UCSD-AML1 (cell line): Measurements from ENCODE around the gene BMI1.

Source experiments
- DNase-seq: peaks from one replicate; lab custom pipeline; 2025; ENCODE audit not compliant: unreplicated experiment; lab: John Stamatoyannopoulos, UW

Gene BMI1

DNA sequence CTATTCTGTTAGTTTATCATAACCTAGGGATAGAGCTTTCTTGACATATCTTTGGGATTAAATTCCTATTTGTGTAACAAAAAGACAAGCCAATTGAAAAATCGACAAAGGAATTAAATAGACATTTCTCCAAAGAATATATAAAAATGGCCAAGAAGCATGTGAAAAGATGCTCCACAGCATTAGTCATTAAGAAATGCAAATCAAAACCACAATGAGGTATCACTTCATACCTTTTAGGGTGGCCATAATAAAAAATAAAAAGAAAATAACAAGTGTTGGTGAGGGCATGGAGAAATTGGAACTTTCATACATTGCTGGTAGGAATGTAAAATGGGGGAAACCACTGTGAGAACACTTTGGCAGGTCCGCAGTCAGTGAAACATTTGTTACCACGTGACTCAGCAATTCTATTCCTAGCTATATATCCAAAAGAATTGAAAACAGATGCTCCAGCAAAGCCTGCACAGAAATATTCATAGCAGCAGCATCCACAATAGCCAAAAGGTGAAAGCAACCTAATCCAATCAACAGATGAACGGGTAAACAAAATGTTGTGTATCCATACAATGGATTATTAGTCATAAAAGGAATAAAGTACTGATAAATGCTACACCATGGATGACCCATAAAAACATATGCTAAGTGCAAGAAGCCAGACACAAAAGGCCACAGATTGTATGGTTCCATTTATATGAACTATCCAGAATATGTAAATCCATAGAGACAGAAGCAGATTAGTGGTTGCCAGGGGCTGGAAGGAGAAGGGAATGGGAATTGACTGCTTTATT, 44.9 kb downstream of the BMI1 start:
- DNase-seq = no peak

DNA sequence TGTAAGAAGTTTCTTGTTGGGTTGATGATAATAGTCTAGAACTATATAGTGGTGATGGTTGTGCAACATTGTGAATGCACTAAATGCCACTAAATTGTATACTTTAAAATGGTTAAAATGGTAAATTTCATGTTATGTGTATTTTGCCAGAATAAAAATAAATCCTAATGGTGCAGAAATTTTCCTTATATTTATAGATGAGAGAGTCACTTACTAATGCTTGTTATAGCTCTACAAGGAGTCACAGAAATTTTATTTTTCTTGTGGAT, 45.5 kb downstream of the BMI1 start:
- no peak for DNase-seq

DNA sequence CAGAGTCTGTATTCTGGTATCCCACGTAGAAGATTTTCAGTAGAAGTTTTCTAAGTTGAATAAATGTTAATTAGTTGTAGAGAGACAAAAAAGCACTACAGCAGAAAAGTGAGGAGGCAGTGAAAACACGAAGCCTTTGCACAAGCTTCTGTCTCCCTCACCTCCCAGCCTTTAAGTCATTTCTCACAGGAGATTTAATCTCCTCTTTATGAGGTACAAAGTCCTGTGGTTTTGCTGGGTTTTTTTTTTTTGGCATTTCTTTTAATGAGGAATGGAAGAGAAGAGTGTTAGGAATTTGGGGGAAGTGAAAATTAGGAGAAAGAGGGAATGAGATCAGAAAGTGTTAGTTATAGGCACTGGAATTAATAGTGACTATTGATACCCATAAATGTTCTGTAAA, 45.9 kb downstream of the BMI1 start:
- DNase-seq = no peak

DNA sequence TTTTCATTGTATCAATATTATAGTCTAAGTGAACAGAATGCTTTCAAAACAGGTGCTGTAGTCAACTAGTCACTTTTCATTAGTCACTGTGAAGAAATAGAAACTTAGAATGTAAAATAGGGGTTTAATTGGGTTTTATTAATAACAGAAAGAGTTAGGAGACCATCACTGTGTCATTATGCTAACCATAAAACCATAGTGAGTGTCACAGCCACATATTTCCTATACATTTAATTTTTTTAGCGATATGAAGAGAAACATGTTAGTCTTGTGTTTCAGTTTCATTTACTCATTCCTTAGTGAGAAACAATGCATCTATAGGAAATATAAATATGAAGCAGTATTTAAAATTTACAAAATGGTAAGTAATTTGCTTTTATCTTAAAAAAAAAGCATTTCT, 46.6 kb downstream of the BMI1 start:
- DNase-seq = no peak

DNA sequence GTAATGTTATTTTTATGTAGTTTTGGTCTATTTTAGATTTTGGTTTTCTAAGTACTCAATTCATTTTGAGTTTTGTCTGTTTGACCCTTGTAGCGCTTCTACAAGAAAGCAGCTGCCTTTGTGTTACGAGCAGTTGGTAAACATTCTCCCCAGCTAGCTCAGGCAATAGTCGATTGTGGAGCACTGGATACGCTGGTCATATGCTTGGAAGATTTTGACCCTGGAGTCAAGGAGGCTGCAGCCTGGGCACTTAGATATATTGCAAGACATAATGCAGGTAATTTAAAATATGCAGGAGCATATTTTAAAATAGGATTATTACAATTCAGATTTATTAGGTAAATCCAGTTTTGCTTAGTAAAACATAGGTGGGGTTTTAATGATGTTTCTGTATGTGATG, 47.5 kb downstream of the BMI1 start:
- no peak for DNase-seq

DNA sequence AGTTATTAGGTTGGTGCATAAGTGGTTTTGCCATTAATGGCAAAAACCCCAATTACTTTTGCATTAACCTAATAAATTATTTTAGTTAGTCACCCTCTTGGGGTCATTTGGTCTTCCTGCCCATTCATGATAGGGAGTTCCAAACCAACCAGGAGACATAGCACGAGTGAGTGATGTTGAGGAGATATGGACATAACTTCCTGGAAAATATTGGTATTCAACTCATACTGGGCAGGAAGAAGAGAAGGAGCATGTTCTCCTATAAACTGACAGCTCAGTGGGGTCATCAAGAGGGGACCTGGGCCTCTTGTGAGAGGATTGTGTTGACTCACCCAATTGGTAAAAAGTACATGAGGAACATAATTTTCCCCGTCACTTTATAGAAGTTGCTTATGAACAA, 48.1 kb downstream of the BMI1 start:
- DNase-seq = no peak

DNA sequence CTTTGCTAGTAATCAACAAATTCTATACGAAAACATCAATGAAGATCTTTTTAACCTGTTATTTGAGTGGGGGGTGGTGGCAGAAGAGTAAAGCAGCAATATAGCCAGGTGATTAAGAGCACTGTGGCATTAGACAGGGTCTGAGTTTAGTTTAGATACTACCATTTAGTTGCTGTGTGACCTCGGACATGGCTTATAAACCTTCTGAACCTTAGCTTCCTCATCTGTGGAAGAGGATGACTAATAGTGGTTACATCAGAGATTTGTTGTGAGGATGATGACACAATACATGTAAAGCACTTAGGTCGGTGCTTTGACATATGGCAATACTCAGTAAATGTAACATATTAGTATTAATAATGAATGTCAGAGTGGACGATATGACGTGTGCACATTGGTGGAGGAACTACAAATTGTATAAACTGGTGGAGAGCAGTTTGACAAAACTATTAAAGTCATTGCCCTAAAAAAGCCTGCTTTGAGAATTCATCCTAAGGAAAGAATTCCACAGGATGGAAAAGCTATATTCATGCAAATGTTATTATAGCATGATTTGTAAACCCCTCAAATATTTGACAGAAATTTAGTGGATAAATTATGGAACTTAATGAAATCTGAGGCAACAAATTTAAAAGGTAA, 48.7 kb downstream of the BMI1 start:
- DNase-seq = no peak

DNA sequence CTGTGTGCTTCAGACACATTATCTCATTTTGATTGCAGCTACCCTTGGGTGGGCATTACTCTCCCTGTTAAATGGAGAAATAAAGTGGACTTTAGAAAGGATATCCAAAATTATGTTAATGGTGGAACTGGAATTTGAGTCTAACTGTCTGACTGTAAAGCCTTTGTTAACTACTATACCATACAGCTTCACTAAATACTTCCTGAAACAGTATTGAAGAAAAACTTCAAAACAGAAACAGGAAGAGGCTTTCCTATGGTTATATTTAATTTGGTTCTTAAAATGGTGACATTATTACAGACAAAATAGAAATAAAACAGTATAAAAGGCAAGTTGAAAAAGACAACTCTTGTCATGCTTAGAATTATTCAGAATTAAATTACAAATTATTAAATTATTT, 49.4 kb downstream of the BMI1 start:
- no peak for DNase-seq

DNA sequence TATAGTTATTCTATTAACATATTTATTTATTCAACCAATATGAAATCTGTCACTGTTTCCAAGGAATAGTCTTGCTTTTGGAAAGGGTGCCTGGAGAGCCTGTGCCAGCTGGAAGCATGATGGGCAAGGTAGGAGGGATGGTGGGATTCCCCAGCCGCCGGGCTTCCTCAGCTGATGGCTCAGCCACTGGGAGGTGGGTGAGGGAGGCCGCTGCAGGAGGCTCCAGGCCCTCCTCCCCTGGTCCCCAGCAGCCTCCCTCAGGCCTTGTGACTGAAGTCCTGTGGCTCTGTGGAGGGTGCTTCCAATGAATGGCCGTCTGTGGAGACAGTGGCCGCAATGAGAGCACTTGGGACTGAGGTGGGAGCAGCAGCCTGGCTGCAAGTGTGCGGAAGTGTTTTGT, 51.4 kb downstream of the BMI1 start:
- no peak for DNase-seq

DNA sequence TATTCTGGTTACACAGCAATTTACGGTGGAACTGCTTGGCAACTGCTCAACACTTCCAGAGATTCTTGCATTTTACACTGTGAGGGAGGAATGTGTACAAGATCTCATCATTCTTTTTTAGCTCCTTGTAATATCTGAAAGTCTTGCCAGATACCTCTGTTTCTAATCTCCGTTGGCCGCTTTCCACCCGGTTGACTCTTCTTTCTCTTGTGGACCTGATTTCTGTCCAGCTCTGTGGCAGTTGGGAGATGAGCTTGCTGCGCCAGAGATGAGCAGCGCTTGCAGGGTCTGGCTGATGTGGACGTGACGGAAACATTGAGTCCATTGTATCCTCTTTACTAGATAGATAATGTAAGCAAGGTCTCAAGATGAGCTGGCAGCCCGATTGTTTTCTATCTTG, 52.0 kb downstream of the BMI1 start:
- DNase-seq = no peak

DNA sequence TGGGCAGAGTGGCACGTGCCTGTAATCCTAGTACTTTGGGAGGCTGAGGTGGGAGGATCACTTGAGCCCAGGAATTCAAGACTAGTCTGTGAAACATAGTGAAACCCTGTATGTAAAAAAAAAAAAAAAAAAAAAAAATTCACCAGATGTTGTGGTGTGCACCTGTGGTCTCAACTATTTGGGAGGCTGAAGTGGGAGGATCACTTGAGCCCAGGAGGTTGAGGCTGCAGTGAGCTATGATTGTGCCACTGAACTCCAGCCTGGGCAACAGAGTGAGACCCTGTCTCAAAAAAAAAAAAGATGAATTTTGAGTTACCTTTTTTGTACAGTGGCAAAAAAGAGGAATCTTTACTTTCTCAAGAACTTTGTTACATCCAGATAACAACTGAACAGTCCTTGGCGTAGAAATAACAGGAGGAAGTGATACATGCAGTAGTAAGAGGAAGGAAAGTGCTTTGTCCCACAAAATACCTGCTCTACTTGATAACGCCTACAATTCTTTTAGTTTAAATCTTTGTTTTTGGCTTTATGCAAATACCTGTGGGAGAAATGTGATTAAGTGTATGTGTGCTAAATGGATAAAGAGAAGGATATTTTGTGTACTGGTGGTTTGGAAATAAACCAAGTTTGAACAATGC, 53.7 kb downstream of the BMI1 start:
- no peak for DNase-seq

DNA sequence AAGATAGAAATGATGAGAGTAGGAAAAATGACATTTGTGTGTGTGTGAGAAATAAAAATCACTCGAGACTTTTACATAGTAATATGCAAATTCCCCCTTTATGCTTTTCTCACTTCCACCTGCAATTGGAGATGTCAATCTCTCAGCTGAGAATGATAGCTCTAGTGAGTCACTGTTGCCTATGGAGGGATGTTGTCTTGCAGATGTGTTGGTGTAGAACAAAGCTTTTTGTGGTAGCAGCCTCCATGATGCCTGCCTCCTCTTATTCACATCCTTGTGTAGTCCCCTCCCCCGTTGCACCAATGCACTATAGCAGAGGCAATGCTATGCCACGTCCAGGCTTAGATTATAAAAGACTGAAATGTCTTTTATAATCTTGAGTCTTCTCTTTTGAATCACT, 58.2 kb downstream of the BMI1 start:
- no peak for DNase-seq
